HG03095 (cell line): Measurements from ENCODE around the gene CDH4.

ENCODE experiments used
- ATAC-seq: cut with Tn5 transposase; IDR thresholded peaks from one replicate; pipeline ENCODE4 v1.9.1; 2021; ENCODE audit warnings: moderate library complexity; ENCODE audit not compliant: unreplicated experiment

CDH4 gene

GRCh38 chr20:61875221-61875885, 623.3 kb downstream of the CDH4 start:
- ATAC-seq, result no peak

DNA sequence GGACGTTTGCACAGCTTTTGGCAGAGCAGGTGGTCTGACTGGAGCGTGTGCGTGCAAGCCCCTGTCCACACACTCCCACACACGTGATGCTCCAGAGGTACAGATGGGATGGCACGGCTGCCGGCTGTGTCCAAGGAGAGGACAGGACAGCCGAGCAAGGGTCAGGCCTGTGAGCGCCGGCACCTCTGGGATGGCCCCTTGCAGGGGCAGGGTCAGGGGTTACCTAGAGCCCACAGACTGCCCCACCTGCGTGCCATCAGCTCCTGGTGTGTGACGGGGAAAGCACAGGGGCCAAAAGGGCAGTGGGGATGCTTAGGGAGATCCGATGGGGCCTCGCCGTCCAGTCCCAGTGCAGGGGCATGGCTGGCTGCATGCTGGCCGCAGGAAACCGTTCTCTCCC, 623.9 kb downstream of the CDH4 start:
- no peak for ATAC-seq

- ATAC-seq, result no peak
Observed at GRCh38 chr20:61876952-61877728, 625.1 kb downstream of the CDH4 start.

GRCh38 chr20:61877776-61878477, 625.9 kb downstream of the CDH4 start:
- ATAC-seq, result no peak

DNA sequence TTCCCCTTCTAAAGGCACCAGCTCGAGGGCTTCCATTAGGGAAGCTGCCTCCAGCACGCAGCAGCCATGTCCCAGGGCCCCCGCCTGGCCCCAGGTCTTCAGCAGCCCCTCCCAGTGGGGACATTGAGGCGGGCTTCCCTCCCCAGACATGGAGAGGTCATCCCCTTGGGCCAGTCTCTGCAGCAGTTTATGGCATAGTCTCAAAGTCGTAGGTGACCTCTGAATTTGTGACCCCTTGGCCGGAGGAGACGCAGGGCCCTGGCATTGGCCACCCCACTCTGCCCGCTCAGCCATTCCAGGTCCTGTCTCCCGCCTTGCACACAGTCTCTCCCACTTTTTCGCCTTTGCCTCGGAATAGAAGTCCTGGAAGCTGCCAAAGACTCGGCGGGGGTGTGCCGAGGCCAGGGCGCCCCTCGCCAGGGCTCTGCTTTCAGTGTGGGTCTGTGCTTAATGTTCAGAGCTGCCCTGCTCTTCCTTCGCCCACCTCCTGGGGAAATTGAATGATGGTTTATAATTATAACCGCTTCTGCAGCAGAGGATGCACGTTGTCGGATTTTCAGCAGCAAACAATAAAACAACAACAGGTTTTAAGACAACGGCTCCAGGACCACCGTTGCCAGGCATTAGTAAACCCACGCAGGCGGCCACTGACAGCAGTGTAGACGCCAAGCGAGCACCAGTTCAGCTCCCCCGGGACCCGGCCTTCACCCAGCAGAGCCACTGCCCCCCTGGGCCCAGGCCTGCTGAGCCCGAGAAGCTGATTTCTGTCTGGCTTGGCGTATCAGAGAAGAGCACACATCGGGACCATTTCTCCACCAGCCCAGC, 626.6 kb downstream of the CDH4 start:
- ATAC-seq, result no peak

GRCh38 chr20:61879303-61879620, 627.2 kb downstream of the CDH4 start:
- no peak for ATAC-seq

DNA sequence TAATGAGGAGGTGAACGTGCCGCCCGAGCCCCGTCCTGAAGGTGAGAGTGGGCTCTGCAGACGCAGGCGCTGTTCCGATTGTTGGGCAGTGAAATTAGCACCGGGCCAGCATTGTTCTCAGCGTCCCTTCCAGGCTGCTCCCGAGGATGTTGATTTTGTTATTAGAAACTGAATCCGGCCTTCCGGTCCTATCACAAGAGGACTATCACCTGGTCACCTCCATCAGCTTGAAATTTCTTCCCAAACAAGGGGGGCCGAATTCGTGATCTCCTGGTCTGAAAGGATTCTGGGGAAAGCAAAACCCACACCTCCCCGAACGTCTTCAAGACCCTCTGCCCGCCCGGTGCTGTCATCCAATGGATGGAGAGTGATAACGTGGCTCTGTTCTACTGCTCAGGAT, 627.6 kb downstream of the CDH4 start:
- ATAC-seq, result no peak

DNA sequence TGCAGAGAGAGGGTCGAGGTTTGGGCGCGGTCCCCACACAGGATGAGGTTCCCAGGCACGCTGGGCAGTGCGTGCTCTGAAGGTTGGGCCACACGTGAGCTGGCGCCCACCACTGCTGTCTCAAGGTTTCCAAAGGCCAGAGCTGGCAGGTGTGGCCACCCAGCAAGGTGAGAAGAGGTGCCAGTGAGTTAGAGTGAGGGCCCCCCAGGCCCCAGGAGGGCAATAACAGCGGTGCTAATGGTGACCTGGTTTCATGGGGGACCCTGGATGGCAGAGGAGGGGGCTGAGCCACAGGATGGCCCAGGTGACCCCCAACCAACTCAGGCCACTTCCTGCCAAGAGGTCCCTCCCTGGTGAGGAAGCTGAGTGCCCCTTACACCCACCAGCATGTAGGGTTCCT, 628.6 kb downstream of the CDH4 start:
- ATAC-seq, result no peak

DNA sequence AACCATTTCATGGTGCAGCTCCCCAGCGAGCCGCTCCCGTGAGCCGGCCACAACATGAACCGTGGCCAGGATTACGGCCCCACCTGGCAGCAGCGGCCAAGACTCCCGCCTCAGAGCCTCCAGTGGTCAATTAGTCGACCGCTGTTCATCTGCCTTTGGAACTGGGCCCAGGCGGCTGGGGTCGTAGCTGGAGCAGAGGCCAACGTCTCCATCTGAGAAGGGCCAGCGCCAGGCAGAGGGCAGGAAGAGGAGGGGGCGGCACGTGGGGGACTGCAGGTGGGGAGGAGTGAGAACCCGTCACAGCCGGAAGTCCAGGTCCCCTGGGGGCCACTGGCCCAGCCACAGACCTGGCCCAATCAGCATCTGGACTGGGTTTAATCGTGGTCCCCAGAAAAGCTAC, 629.4 kb downstream of the CDH4 start:
- no peak for ATAC-seq

DNA sequence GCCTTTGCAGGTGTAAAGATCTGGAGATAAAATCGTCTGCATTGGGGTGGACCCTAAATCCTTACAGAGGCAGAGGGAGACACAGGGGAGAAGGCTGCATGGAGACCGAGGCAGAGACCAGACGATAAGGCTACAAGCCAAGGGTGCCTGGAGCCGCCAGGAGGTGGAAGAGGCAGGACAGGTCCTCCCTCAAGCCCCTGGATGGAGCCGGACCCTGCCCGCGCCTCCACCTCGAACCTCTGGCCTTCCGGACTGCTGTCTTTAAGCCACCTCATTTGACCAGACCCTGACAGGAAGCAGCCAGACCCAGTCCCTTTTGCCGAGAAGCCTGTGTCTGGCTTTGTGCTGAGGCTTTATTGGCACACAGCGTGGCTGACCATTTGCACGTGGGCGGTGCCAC, 629.8 kb downstream of the CDH4 start:
- no peak for ATAC-seq

- ATAC-seq, result no peak
Observed at GRCh38 chr20:61882716-61883615, 630.9 kb downstream of the CDH4 start.

- no peak for ATAC-seq
Observed at GRCh38 chr20:61883857-61884393, 631.9 kb downstream of the CDH4 start.

DNA sequence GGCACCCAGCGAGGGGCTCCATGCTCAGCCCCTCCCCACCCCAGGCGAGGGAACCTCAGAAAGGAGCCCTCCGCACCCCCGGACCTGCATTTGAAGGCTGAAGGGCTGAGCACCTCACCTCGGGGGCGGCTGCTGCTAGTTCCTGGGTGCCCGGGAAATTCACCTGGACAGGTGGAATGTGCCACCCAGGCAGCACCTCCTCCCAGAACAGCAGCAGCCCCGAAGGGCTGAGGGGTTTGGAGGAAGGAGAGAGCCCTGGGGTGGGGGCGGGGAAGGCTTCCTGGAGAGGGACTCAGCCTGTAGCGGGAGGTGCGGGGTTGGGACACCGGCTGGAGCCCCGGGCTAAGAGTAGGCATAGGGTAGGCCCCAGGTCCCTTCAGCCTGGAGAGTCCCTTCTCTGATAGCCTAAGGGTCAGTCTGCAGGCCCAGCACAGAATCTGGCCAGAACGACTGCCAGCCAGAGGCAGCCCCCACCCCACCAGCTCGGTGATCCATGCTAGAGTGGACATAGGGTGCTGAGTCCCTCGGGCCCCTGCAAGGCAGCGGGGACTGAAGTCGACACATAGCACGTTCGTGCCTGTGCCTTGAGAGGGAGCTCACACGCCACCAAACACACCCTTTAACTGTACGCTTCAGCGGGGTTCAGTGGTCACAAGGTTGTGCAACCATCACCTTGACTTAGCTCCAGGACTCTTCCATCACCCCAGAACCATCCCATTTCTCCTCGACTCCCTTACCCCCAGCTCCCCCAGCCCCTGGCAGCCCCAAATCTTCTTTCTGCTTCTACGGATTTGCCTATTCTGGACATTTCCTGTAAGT, 632.7 kb downstream of the CDH4 start:
- no peak for ATAC-seq

- ATAC-seq, result no peak
Observed at GRCh38 chr20:61885759-61886715, 634.0 kb downstream of the CDH4 start.

GRCh38 chr20:61886721-61887595, 634.9 kb downstream of the CDH4 start:
- no peak for ATAC-seq

- no peak for ATAC-seq
Observed at GRCh38 chr20:61887596-61888093, 635.6 kb downstream of the CDH4 start.
